Psoas muscle (tissue), 8 donors: ENCODE data around the gene KCTD6. TPM values are rescaled to one million over a fixed set of nuclear protein-coding genes. Genes with fewer than 3 reads are reported as not detected.

Experiments
- ATAC-seq, 4 donors: fragments of 200-7000 bp; cut with Tn5 transposase; one replicate each; pipeline ENCODE4 v1.9.1; 2020; ENCODE audit warnings: moderate library complexity in 3 of 4, mild to moderate bottlenecking in 2 of 4
- DNase-seq, 2 donors: peaks; one replicate each; pipeline ENCODE4 v3.0.0-alpha.2; 2020
- H3K27ac ChIP-seq: fragments of 200-600 bp; one replicate; pipeline ENCODE4 v1.8.0; 2022
- H3K27me3 ChIP-seq, 3 donors: fragments of 200-600 bp in 1 of 3; one replicate each; pipeline versions ENCODE4 v1.6.1 to v1.8.0; 2013 to 2022; ENCODE audit warnings: low read length in 2 of 3, mild to moderate bottlenecking in 2 of 3, moderate library complexity in 1 of 3; ENCODE audit not compliant: insufficient read depth in 3 of 3
- H3K36me3 ChIP-seq, 2 donors: fragments of 200-600 bp in 1 of 2; one replicate each; pipeline versions ENCODE4 v1.6.1 to v1.8.0; 2013 to 2022; ENCODE audit warnings: low read depth in 1 of 2, mild to moderate bottlenecking in 1 of 2, moderate library complexity in 1 of 2; ENCODE audit not compliant: insufficient read depth in 1 of 2
- H3K4me1 ChIP-seq: fragments of 200-600 bp; one replicate; pipeline ENCODE4 v1.8.0; 2022
- H3K4me3 ChIP-seq: fragments of 200-600 bp; one replicate; pipeline ENCODE4 v1.8.0; 2022; ENCODE audit warnings: mild to moderate bottlenecking
- H3K9me3 ChIP-seq: fragments of 200-600 bp; one replicate; pipeline ENCODE4 v1.8.0; 2022
- CTCF ChIP-seq: fragments of 200-600 bp; IDR thresholded peaks from one replicate; pipeline ENCODE4 v1.8.0; 2022; ENCODE audit warnings: antibody characterized with exemption
- WGBS, 3 donors: extraction: QIAGEN DNeasy Blood & Tissue Kit; methylation state at CpG; one replicate each; pipeline versions ENCODE4 v1.1.6 to v1.1.7; 2013; 5-methylcytosine and 5-hydroxymethylcytosine counted together
- intact Hi-C, 2 donors: fragments of 100-400 bp; cut with DNase I; formaldehyde crosslinking; loops; one replicate each; pipeline versions ENCODE4 v1.11.0 to v1.14.2; 2022
- polyA plus RNA-seq, 3 donors: library from polyadenylated mRNA; stranded (reverse); fragments of 200-250 nt; gene quantifications; one replicate each; pipeline ENCODE4 v1.2.3, GENCODE V29; 2013
- total RNA-seq, 4 donors: library from RNA; stranded (reverse); fragmentation: NEBNext Ultra II Directional in 2 of 4; extraction: Animal tissue kit (Norgen Biotek cat#: 25700) in 2 of 4; gene quantifications; one replicate each; pipeline versions ENCODE4 v1.2.1 to v1.2.4, GENCODE V29; 2021 to 2023
- donor health status: healthy with polysubstance abuse.
- donor health status: DM: no; HTN: no; CAD: no; lungs with moderate emphysema.
- donor health status: Bipolar disorder and iron deficiency.
- donor health status: healthy.
- donor health status: DM: yes; HTN: yes; CAD: no.
- donor health status: DM: no; HTN: no; CAD: no.
- donor health status: DM: no; HTN: no; CAD: no.
- donor health status: DM: yes; HTN: yes; CAD: no.

Gene KCTD6
- total and polyA plus RNA-seq, 7 donors: 2.6 to 11.0 (median 6.7) TPM

GRCh38 chr3:58494107-58494506, 2.2 kb downstream of the KCTD6 start:
- Histone ChIP-seq H3K4me1 (peaks cover 59% of the 10 kb centered on the region), H3K4me3 (peak overlapping the region; percentile 88), H3K27me3 (no peaks in the 10 kb centered on the region)

GRCh38 chr3:58495101-58495500, 3.2 kb downstream of the KCTD6 start:
- Histone ChIP-seq H3K9me3 (no peaks in the 10 kb centered on the region), H3K4me3 (no peak overlapping the region), H3K27ac (no peak overlapping the region), H3K36me3 (peaks cover 0 to 11% of the 10 kb centered on the region in 2 donors), H3K4me1 (peaks cover 59% of the 10 kb centered on the region), H3K27me3 (no peaks in the 10 kb centered on the region)
- intact Hi-C loops: loop anchor here in 1 of 2 donors (5.0 kb wide), 1 partner anchor 37 kb away; no protein-coding TSS in a partner anchor
- 50 to 77% (median 67%) methylated on average over 3 of the region's 3 CpGs for WGBS, 3 donors
- DNase-seq: no peak
- no peak for ATAC-seq
- no peak for TF ChIP-seq CTCF

More at GRCh38 chr3:58494107-58494506, 2.2 kb downstream of the KCTD6 start:
- H3K9me3 ChIP-seq: no peaks in the 10 kb centered on the region
- peaks cover 0 to 1% of the 10 kb centered on the region in 2 donors for H3K36me3 ChIP-seq
- ATAC-seq: no peak
- intact Hi-C loops: loop anchor here in 1 of 2 donors (5.0 kb wide), 1 partner anchor 62 kb away; the partner anchor contains the start of gene PDHB
- H3K27ac ChIP-seq: no peak overlapping the region
- TF ChIP-seq CTCF: no peak
- 54 to 57% (median 56%) methylated on average over 3 of the region's 3 CpGs for WGBS, 3 donors
- DNase-seq: no peak

GRCh38 chr3:58496206-58496857, 4.4 kb downstream of the KCTD6 start:
- H3K4me3 ChIP-seq: no peak overlapping the region
- 80 to 87% (median 81%) methylated on average over 5 of the region's 5 CpGs for WGBS, 3 donors
- DNase-seq: no peak
- no peaks in the 10 kb centered on the region for H3K9me3 ChIP-seq
- H3K27me3 ChIP-seq: no peaks in the 10 kb centered on the region
- H3K27ac ChIP-seq: no peak overlapping the region
- ATAC-seq: no peak
- H3K4me1 ChIP-seq: peaks cover 53% of the 10 kb centered on the region
- peaks cover 6 to 23% of the 10 kb centered on the region in 2 donors for H3K36me3 ChIP-seq
- intact Hi-C loops: loop anchor here (2.0 to 5.0 kb wide), 2 partner anchors 36 kb away; no protein-coding TSS in a partner anchor
- TF ChIP-seq CTCF: no peak

- Histone ChIP-seq H3K4me3 (no peak overlapping the region), H3K27me3 (no peaks in the 10 kb centered on the region), H3K4me1 (peaks cover 53% of the 10 kb centered on the region), H3K27ac (no peak overlapping the region), H3K36me3 (peaks cover 7 to 31% of the 10 kb centered on the region in 2 donors), H3K9me3 (no peaks in the 10 kb centered on the region)
- DNase-seq: no peak
- ATAC-seq: no peak
- TF ChIP-seq CTCF: no peak
- intact Hi-C loops: loop anchor here (2.0 to 5.0 kb wide), 2 partner anchors 35 to 36 kb away; no protein-coding TSS in a partner anchor
- WGBS, 3 donors: 11 to 15% (median 14%) methylated on average over 1 of the region's 1 CpG
Observed at GRCh38 chr3:58497097-58497496, 5.2 kb downstream of the KCTD6 start.
